ENCODE measurements around the gene FYCO1.
A peak's percentile ranks its signal among the peaks of the same experiment; 100 is the strongest.

Gene FYCO1

GRCh38 chr3:45940781-45941365, 54.8 kb downstream of the FYCO1 start:
- H3K9me3 ChIP-seq (ENCODE audit: control insufficient read depth, low read length), result no peaks in the 10 kb centered on the region
- H3K4me2 ChIP-seq (ENCODE audit: low read length), result no peak overlapping the region
- H3K4me3 ChIP-seq (ENCODE audit: low read depth, low read length), result no peak overlapping the region
- no peaks in the 10 kb centered on the region for H3K4me1 ChIP-seq
- no peaks in the 10 kb centered on the region for H3K27me3 ChIP-seq (ENCODE audit: control insufficient read depth, insufficient read depth, low read length)
- TF ChIP-seq CTCF (IDR thresholded peaks at IDR 0.05), result no peak
- no peaks in the 10 kb centered on the region for H3K79me2 ChIP-seq
- H3K9ac ChIP-seq, result no peak overlapping the region
- H2AFZ ChIP-seq, result no peak overlapping the region
- H3K27ac ChIP-seq, result no peak overlapping the region
- H3K36me3 ChIP-seq (ENCODE audit: control insufficient read depth, insufficient read depth, low read length), result no peaks in the 10 kb centered on the region

- Histone ChIP-seq H3K79me2 (no peaks in the 10 kb centered on the region), H3K27ac (no peak overlapping the region), H3K4me1 (no peaks in the 10 kb centered on the region), H3K36me3 (ENCODE audit: control insufficient read depth, insufficient read depth, low read length) (no peaks in the 10 kb centered on the region), H3K27me3 (ENCODE audit: control insufficient read depth, insufficient read depth, low read length) (no peaks in the 10 kb centered on the region), H3K9me3 (ENCODE audit: control insufficient read depth, low read length) (no peaks in the 10 kb centered on the region), H2AFZ (no peak overlapping the region), H3K4me2 (ENCODE audit: low read length) (no peak overlapping the region), H3K9ac (no peak overlapping the region), H3K4me3 (ENCODE audit: low read depth, low read length) (no peak overlapping the region)
- no peak for TF ChIP-seq CTCF (IDR thresholded peaks at IDR 0.05)
These were observed 55.4 kb downstream of the FYCO1 start for GRCh38 chr3:45940004-45940780.

- Histone ChIP-seq H3K9ac (no peak overlapping the region), H3K79me2 (no peaks in the 10 kb centered on the region), H3K9me3 (ENCODE audit: control insufficient read depth, low read length) (no peaks in the 10 kb centered on the region), H3K36me3 (ENCODE audit: control insufficient read depth, insufficient read depth, low read length) (no peaks in the 10 kb centered on the region), H3K4me1 (no peaks in the 10 kb centered on the region), H3K27me3 (ENCODE audit: control insufficient read depth, insufficient read depth, low read length) (no peaks in the 10 kb centered on the region), H2AFZ (no peak overlapping the region), H3K27ac (no peak overlapping the region), H3K4me2 (ENCODE audit: low read length) (no peak overlapping the region), H3K4me3 (ENCODE audit: low read depth, low read length) (no peak overlapping the region)
- no peak for TF ChIP-seq CTCF (IDR thresholded peaks at IDR 0.05)
These were observed 56.3 kb downstream of the FYCO1 start for GRCh38 chr3:45939341-45939771.

GRCh38 chr3:45938864-45939263, 56.8 kb downstream of the FYCO1 start:
- TF ChIP-seq CTCF (IDR thresholded peaks at IDR 0.05), result peak; percentile 88
- H3K36me3 ChIP-seq (ENCODE audit: control insufficient read depth, insufficient read depth, low read length), result no peaks in the 10 kb centered on the region
- no peak overlapping the region for H2AFZ ChIP-seq
- no peak overlapping the region for H3K4me3 ChIP-seq (ENCODE audit: low read depth, low read length)
- H3K9ac ChIP-seq, result no peak overlapping the region
- H3K27me3 ChIP-seq (ENCODE audit: control insufficient read depth, insufficient read depth, low read length), result no peaks in the 10 kb centered on the region
- no peaks in the 10 kb centered on the region for H3K4me1 ChIP-seq
- H3K27ac ChIP-seq, result no peak overlapping the region
- no peaks in the 10 kb centered on the region for H3K79me2 ChIP-seq
- no peaks in the 10 kb centered on the region for H3K9me3 ChIP-seq (ENCODE audit: control insufficient read depth, low read length)
- no peak overlapping the region for H3K4me2 ChIP-seq (ENCODE audit: low read length)

Measured in parathyroid adenoma (tissue), 2 donors.